Measurements from ENCODE around the gene GABRG3.
"Not testable (repeated sequence)": the region's sequence is repeated elsewhere in the genome, so short reads cannot be mapped to it uniquely, and the experiment has no call there.

Gene GABRG3

GRCh38 chr15:27179789-27180188, 208.8 kb downstream of the GABRG3 start:
- no peak for DNase-seq (ENCODE audit: low read depth)

DNA sequence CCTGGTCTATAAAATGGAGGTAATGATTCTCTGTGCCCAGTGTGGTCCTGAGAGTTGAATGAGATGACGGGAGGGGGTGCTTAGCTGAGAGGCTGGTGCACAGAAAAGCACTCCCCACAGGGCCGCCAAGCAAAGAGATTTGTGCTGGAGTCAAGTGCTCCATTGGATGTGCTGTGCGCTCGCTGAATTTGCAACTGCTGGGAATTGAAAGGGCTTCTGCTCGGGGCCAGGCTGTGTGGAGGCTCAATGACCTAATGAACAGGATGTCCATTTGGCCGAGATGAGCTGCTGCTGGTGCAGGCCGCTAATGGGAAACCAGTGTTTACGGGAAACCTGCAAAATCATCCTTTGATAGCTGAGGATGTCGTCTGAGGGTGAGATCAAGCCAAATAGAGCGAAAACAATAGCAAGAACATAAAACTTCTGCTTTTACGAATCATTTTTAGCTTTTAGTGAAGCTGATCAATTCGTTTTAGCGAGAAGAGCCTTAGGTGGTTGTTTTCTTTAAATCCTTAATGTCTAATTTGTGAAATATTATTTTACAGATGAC, 211.7 kb downstream of the GABRG3 start:
- DNase-seq (ENCODE audit: low read depth), result no peak

DNA sequence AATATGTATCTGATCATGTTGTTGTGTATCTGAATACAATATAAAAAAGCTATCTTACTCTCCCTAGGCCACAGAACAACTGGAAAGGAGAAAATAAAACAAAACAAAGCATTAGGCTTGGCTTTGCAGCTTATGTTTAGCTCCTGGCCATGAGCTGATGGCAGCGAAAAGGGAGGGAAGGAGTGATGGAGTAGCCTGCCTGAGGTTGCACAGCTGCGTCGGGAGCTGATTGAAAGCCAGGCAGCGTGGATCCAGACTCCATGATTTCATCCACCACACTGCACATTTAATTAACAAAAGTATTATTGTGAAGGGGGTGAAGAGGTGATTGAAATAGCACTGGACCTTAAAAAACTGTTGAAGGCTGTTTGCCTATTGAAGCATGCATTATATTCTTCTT, 212.2 kb downstream of the GABRG3 start:
- DNase-seq (ENCODE audit: low read depth), result no peak

DNA sequence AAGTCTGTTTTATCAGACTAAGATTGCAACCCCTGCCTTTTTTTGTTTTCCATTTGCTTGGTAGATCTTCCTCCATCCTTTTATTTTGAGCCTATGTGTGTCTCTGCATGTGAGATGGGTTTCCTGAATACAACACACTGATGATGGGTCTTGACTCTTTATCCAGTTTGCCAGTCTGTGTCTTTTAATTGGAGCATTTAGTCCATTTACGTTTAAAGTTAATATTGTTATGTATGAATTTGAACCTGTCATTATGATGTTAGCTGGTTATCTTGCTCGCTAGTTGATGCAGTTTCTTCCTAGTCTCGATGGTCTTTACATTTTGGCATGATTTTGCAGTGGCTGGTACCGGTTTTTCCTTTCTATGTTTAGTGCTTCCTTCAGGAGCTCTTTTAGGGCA, 220.5 kb downstream of the GABRG3 start:
- not testable (repeated sequence) for DNase-seq (ENCODE audit: low read depth)

DNA sequence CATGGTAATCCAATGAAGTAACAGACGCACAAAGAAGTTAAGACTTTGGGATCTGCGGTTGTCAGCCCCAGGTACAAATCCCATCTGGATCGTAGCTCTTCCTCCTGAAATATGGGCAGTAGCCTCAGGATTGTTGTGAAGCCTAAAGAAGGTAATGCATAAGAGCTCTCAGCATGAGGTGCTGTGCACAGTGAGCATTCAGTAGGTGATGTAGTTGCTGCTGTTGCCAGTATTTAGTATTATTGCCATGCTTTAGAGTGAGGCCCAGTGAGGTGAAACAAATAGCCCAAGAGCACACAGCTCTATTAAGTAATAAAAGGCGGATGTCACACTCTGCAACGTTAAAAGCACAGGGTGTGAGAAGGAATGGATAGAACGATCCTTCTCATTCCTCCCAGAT, 225.7 kb downstream of the GABRG3 start:
- DNase-seq (ENCODE audit: low read depth), result no peak

DNA sequence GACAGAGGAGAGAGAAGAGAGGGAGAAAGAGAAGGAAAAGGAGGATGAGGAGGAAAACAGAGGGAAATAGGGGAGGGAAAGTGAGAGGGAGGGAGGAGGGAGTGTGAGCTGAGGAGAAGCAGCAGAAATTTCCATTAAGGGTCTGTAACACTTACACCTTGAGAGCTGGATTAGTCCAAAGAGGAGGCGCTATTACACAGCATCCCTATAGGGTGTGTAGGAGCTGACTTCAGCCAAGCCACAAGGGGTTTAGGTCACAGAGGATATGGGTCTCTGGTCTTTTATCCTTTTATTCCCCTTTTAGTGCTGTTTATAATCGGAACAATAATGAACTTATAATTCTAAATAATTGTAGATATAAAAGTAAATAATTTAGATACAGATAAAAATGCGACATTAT, 230.4 kb downstream of the GABRG3 start:
- no peak for DNase-seq (ENCODE audit: low read depth)

- no peak for DNase-seq (ENCODE audit: low read depth)
Observed at GRCh38 chr15:27210176-27210575, 239.2 kb downstream of the GABRG3 start.

DNA sequence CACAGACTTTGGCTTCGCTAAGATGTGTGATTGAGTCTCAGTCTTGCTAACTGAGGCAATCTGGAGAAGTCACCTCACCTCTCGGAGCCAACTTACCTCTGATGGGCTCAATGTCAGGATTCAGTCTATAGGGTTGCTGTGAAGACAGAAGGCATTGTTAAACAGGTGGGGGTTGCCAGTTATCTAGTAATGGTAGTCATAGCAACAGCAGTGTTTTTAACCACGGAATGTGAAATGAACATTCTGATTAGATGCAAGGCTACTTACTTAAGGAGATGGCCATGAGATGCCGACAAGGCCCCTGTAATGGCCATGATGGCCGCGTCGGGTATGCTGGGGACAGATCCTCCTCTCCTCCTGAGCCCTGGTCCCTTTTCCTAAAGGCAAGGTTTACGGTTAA, 243.1 kb downstream of the GABRG3 start:
- DNase-seq (ENCODE audit: low read depth), result no peak

GRCh38 chr15:27214961-27215360, 244.0 kb downstream of the GABRG3 start:
- no peak for DNase-seq (ENCODE audit: low read depth)

- no peak for DNase-seq (ENCODE audit: low read depth)
Observed at GRCh38 chr15:27218426-27218825, 247.4 kb downstream of the GABRG3 start.

DNA sequence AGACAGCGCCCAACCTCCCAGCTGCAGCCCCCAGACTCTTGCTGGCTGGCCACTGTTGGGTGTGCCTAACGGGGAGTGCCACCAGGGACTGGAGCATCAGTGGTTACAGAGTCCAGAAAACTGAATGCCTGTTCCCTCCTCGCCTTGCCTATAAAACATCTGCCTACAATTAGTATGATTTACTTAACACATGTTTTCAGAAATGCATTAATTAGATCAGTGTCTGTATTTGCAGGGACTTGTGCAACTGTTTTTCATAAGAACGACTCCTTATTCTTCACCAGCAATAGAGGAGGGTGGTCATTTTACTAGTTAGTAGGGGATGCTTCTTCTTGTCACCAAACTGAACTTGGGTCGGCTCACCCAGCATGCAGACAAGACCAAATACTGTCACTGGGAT, 248.7 kb downstream of the GABRG3 start:
- no peak for DNase-seq (ENCODE audit: low read depth)

DNA sequence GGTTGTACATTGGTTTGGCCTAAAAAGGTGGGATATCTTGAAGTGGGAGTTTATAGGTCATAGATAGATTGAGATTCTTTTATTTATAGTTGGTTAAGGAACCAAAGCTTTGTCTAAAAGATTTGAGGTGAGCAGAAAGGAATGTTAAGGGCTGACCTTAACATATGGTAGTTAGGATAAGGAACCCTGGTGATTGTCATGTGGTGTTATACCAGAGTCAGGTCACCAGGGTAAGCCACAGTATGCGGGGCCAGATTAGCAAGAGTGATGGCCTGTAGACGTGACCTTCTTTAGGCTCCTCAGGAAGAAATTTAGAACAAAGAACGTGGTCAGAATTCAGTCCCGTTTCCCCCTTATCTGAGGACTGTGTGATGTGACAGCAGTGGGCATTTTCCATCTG, 249.2 kb downstream of the GABRG3 start:
- DNase-seq (ENCODE audit: low read depth), result no peak

- DNase-seq (ENCODE audit: low read depth), result no peak
Observed at GRCh38 chr15:27222479-27222878, 251.5 kb downstream of the GABRG3 start.

GRCh38 chr15:27223179-27223578, 252.2 kb downstream of the GABRG3 start:
- DNase-seq (ENCODE audit: low read depth), result no peak

DNA sequence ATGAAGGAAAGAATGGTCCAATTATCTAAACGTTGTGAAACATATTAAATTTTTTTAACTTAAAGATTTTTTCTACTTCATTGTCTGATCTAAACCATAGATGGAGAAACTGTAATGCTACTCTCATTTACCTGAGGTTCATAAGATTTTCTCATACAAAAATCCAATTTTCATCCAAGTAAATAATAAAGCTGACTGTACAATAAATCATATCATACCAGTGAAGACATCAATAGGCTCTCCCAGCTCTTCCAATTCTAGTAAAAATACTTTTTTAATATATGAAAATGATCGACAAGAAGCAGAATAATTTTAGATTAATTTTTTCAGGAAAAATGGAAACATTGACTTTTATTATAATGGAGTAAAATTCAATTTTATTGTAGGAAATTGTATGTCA, 260.8 kb downstream of the GABRG3 start:
- no peak for DNase-seq (ENCODE audit: low read depth)

GRCh38 chr15:27232876-27233275, 261.9 kb downstream of the GABRG3 start:
- no peak for DNase-seq (ENCODE audit: low read depth)

GRCh38 chr15:27234593-27234992, 263.6 kb downstream of the GABRG3 start:
- no peak for DNase-seq (ENCODE audit: low read depth)

- DNase-seq (ENCODE audit: low read depth), result no peak
Observed at GRCh38 chr15:27235161-27235560, 264.2 kb downstream of the GABRG3 start.

DNA sequence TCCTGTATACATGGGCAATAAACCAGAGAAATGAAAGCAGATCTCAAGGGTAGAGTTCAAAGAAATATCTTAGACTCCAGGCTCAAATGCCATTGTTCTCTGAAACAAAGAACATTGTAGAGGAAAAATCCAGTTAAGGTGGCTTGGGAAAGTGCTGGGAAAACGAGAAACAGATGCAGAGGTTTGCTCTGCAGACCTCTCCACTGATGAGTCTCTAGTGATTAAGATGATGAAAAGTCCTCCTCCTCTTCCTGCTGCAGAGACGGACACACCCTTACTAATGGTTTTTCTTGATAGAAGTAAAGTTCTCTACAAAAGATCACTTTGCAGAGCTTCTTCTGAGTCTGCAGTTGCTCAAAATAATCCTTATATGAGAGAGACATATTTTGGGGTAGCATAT, 264.7 kb downstream of the GABRG3 start:
- no peak for DNase-seq (ENCODE audit: low read depth)

DNA sequence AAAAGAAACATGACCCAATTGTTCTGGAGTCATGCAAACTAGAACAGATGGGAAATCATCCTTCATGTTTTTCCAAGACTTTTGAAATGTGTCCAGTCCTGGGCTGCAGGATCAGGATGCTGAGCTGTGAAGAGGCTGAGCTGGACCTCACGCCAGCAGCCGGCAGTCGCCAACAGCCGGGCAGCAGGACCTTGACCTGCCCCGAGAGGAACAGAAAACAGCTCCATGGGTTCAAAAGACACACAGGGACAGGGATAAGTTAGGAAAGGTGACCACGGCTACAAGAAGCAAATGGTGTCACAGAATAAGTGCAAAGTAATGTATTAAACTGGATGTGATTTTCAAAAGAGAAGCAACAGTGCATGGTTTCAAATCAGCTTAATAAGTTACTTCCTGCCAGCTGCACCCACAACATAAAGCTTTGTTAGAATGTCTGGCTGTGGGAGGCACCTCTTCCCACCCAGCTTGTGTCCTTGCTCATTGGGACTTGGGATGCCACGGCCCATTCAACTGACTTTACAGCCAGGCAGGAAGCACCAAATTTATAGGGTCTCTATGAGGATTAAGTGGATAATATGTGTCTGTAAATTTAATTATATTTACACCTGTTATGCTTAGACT, 266.4 kb downstream of the GABRG3 start:
- DNase-seq (ENCODE audit: low read depth), result no peak

DNA sequence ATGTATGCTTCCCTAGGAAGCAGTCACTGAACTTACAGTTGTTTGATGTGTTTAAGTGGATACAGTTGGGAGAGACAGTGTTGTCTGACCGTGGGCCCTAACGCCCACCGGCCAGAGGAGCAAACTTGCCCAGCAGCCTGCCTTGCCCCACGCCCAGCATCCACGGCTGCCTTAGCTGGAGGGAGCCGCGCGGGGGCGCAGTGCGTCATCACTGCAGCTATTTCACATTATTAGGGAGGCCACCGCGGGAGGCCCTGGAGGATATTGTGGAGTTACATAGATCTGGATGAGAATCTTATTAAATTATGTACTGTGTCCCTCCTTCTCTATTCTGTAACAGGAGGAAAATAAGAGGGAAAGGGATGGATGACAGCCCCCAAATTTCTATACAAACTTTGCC, 267.2 kb downstream of the GABRG3 start:
- DNase-seq (ENCODE audit: low read depth), result no peak

DNA sequence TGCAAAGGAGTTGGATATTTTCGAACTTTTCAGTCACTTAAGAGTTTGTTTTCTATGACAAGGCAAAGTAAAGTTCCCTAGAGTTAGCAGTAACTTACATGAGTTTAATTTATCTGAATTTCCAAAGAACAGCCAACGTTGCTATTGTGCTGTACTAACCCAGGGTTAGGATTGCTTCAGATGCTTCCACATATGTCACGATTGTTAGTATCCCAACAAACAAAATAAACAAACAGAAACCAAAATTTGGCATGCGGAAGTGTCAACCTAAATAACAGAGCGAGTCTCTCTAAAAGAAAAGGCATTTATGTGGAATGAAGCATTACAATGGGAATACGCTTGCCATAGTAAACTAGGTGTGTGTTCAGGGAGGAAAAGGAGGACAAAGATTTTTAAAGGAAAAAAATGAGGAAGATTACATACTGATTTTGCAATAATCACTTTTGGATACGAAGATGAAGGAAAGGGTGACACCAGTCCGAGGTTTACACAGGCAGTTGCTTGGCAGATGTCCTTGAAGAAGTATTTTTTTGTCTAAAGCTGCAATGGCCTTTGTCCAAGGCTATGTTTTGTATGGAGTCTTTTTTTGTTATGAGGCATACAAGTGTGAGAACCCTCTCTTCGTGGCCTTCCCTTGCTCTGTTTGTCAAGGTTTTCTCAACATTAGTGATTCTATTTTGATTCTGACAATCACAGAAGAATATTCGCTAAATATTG, 267.9 kb downstream of the GABRG3 start:
- no peak for DNase-seq (ENCODE audit: low read depth)

DNA sequence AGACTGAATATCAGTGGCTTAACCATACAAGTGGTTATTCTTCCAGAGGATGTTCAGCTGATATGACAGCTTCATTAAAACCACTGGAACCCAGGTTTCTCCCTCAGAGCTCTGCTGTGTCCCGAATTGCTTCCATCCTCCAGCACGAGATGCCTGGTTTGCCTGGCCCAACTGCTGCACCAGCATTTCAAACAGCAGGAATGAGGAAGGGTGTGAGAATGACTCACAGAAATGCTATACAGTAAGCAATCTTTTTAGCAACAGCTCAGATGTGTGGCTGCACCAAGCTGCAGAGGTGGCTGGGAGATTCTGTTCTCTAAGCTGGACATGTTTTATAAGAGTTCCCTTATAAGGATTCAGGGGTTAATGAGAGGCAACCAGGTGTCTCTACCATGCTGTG, 271.0 kb downstream of the GABRG3 start:
- DNase-seq (ENCODE audit: low read depth), result no peak

GRCh38 chr15:27244047-27244446, 273.1 kb downstream of the GABRG3 start:
- DNase-seq (ENCODE audit: low read depth), result no peak
